OCI-LY7 (cell line): ENCODE results near the gene DMRT1.

Source experiments
- CTCF ChIP-seq: fragments of 200-600 bp; sonication (generic); conservative IDR thresholded peaks from 2 replicates; pipeline ENCODE4 v1.5.1; 2014; ENCODE audit warnings: mild to moderate bottlenecking, antibody characterized with exemption, low read length, moderate library complexity, mixed read lengths
- EZH2phosphoT487 ChIP-seq: fragments of 200-600 bp; sonication (generic); IDR thresholded peaks from 2 replicates; pipeline ENCODE4 v1.6.1; 2018; ENCODE audit warnings: low read depth, borderline replicate concordance, mild to moderate bottlenecking, mixed run types, antibody characterized with exemption, low read length, moderate library complexity, mixed read lengths

GRCh38 chr9:811106-811531 lies 30.4 kb upstream of the DMRT1 start:
- no peak for TF ChIP-seq CTCF
- TF ChIP-seq EZH2phosphoT487 = no peak
